ENCODE data around the gene DPP4. TPM values are rescaled to one million over a fixed set of nuclear protein-coding genes. Genes with fewer than 3 reads are reported as not detected.

The DPP4 gene
- total and polyA plus RNA-seq, 2 of the 13 experiments (the other 11 are each of a cell fraction or from before 2014, with no cell fraction given), result 39.4 to 109 TPM

DNA sequence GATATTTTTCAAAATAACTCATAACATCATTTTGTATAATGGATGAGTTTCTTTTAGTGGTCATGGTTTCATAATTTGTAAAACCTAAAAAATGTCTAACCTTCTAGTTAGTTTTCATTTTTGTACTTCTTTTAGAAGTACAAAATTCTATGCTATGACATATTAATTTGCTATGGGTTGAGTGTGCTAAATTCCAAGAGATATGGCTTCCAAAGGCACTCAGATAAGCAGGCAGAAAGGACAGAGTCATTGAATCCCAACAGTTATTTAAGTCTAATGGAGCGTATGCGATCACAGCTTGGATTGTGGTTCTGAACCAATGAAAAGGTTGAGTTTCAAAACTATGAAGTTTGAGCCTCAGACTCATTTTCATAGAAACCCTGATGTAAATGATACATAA lies 41.1 kb upstream of the DPP4 start:
- in situ Hi-C loops (cut with HindIII; ENCODE audit: extremely low pct_ligation_motif_present, low pct_unique_long_range_greater_than_20kb), result no loop called here
- WGBS (ENCODE audit: low lambda C conversion rate), result 98% methylated on average over 2 of the region's 2 CpGs
- H3K36me3 ChIP-seq (replicated peaks in 1 of 2; ENCODE audit: control insufficient read depth in 1 of 2, insufficient read depth in 2 of 2, low read length in 2 of 2), result no peaks in the 10 kb centered on the region
- H3K27ac ChIP-seq (ENCODE audit: extremely low read length, insufficient read depth, low read length), result no peak overlapping the region
- H3K9me3 ChIP-seq (ENCODE audit: low read length), result peaks cover 13% of the 10 kb centered on the region
- no peak for DNase-seq (ENCODE audit: low spot score)
- FAIRE-seq, result no peak
- no peak overlapping the region for H3K9ac ChIP-seq (ENCODE audit: insufficient read depth, low read depth, low read length)
- no peak overlapping the region for H3K4me3 ChIP-seq (replicated peaks in 1 of 3; ENCODE audit: insufficient read depth in 1 of 3, low read depth in 2 of 3, low read length in 3 of 3)
- TF ChIP-seq ZFYVE20 (CRISPR knock-in tag; IDR thresholded peaks at IDR 0.05; ENCODE audit: borderline replicate concordance, low read depth) (no peak), GPN1 (CRISPR knock-in tag; IDR thresholded peaks at IDR 0.05; ENCODE audit: borderline replicate concordance) (no peak), SOX6 (IDR thresholded peaks at IDR 0.05) (no peak), SOX6 (CRISPR knock-in tag; IDR thresholded peaks at IDR 0.05) (no peak), SRSF1 (optimal IDR thresholded peaks at IDR 0.05; ENCODE audit: low read depth, low read length) (no peak), HOXA3 (CRISPR knock-in tag; IDR thresholded peaks at IDR 0.05) (no peak), KLF11 (CRISPR knock-in tag; IDR thresholded peaks at IDR 0.05) (no peak), KDM5B (CRISPR knock-in tag; IDR thresholded peaks at IDR 0.05; ENCODE audit: borderline replicate concordance) (no peak)
- TF ChIP-seq, protein P1, sequence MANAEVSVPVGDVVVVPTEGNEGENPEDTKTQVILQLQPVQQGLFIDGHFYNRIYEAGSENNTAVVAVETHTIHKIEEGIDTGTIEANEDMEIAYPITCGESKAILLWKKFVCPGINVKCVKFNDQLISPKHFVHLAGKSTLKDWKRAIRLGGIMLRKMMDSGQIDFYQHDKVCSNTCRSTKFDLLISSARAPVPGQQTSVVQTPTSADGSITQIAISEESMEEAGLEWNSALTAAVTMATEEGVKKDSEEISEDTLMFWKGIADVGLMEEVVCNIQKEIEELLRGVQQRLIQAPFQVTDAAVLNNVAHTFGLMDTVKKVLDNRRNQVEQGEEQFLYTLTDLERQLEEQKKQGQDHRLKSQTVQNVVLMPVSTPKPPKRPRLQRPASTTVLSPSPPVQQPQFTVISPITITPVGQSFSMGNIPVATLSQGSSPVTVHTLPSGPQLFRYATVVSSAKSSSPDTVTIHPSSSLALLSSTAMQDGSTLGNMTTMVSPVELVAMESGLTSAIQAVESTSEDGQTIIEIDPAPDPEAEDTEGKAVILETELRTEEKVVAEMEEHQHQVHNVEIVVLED (CRISPR knock-in tag; IDR thresholded peaks at IDR 0.05; ENCODE audit: borderline replicate concordance), result no peak
- TF ChIP-seq, protein P2, sequence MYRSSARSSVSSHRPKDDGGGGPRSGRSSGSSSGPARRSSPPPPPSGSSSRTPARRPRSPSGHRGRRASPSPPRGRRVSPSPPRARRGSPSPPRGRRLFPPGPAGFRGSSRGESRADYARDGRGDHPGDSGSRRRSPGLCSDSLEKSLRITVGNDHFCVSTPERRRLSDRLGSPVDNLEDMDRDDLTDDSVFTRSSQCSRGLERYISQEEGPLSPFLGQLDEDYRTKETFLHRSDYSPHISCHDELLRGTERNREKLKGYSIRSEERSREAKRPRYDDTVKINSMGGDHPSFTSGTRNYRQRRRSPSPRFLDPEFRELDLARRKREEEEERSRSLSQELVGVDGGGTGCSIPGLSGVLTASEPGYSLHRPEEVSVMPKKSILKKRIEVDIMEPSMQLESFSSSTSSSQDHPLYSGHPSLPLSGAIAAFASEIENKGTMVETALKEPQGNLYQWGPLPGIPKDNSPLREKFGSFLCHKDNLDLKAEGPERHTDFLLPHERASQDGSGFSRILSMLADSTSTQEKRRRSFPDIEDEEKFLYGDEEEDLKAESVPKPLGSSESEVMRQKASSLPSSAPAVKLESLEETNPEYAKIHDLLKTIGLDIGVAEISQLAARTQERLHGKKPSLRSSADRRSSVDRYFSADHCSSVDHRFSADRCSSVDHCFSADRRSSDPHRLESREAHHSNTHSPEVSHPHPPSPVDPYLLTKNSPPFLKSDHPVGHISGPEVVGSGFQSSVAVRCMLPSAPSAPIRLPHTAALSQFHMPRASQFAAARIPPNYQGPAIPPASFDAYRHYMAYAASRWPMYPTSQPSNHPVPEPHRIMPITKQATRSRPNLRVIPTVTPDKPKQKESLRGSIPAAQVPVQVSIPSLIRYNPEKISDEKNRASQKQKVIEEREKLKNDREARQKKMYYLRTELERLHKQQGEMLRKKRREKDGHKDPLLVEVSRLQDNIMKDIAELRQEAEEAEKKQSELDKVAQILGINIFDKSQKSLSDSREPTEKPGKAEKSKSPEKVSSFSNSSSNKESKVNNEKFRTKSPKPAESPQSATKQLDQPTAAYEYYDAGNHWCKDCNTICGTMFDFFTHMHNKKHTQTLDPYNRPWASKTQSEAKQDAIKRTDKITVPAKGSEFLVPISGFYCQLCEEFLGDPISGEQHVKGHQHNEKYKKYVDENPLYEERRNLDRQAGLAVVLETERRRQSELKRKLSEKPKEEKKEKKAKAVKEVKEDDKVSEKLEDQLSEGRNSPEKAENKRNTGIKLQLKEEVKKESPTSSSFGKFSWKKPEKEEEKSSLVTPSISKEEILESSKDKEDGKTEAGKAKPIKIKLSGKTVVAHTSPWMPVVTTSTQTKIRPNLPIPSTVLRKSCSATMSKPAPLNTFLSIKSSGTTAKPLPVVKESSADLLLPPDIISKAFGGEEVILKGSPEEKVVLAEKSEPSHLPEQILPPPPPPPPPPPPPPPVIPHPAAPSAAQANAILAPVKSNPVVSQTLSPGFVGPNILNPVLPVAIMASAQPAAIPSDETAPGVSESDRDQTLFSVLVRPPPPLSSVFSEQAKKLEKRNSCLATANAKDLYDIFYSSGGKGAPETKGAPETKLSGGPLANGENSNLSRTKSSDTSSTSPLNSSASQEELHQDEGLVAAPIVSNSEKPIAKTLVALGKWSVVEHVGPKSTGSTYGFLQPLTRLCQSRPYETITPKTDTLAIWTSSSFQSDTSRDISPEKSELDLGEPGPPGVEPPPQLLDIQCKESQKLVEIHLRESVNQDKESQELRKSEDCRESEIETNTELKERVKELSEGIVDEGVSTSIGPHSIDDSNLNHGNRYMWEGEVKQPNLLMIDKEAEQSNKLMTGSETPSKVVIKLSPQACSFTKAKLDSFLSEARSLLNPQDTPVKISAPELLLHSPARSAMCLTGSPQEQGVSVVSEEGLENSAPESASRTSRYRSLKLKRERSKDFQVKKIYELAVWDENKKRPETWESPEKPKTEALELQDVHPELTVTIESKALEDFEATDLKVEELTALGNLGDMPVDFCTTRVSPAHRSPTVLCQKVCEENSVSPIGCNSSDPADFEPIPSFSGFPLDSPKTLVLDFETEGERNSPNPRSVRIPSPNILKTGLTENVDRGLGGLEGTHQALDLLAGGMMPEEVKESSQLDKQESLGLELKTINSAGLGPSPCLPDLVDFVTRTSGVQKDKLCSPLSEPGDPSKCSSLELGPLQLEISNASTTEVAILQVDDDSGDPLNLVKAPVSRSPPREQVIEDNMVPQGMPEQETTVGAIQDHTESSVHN (CRISPR knock-in tag; IDR thresholded peaks at IDR 0.05), result no peak
- TF ChIP-seq, protein P3, sequence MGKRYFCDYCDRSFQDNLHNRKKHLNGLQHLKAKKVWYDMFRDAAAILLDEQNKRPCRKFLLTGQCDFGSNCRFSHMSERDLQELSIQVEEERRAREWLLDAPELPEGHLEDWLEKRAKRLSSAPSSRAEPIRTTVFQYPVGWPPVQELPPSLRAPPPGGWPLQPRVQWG (CRISPR knock-in tag; IDR thresholded peaks at IDR 0.05; ENCODE audit: borderline replicate concordance, low read depth), result no peak
- TF ChIP-seq, protein P4, sequence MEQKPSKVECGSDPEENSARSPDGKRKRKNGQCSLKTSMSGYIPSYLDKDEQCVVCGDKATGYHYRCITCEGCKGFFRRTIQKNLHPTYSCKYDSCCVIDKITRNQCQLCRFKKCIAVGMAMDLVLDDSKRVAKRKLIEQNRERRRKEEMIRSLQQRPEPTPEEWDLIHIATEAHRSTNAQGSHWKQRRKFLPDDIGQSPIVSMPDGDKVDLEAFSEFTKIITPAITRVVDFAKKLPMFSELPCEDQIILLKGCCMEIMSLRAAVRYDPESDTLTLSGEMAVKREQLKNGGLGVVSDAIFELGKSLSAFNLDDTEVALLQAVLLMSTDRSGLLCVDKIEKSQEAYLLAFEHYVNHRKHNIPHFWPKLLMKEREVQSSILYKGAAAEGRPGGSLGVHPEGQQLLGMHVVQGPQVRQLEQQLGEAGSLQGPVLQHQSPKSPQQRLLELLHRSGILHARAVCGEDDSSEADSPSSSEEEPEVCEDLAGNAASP (CRISPR knock-in tag; IDR thresholded peaks at IDR 0.05; ENCODE audit: borderline replicate concordance), result no peak
- TF ChIP-seq, protein P5, sequence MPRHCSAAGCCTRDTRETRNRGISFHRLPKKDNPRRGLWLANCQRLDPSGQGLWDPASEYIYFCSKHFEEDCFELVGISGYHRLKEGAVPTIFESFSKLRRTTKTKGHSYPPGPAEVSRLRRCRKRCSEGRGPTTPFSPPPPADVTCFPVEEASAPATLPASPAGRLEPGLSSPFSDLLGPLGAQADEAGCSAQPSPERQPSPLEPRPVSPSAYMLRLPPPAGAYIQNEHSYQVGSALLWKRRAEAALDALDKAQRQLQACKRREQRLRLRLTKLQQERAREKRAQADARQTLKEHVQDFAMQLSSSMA (CRISPR knock-in tag; IDR thresholded peaks at IDR 0.05), result no peak
- no peak for ATAC-seq
- no peak overlapping the region for H2AFZ ChIP-seq (ENCODE audit: low read length)
- no peak overlapping the region for H3K4me2 ChIP-seq (ENCODE audit: low read depth, low read length)
- no peaks in the 10 kb centered on the region for H3K27me3 ChIP-seq (ENCODE audit: control insufficient read depth in 1 of 2, insufficient read depth in 2 of 2, low read length in 2 of 2)
- H3K4me1 ChIP-seq (ENCODE audit: insufficient read depth, low read length), result peaks cover 64% of the 10 kb centered on the region
- intact Hi-C loops (cut with micrococcal nuclease; ENCODE audit: unreplicated experiment), result no loop called here
- no TSS peak for BruUV-seq (replicated peaks)
- no peaks in the 10 kb centered on the region for H4K20me1 ChIP-seq (ENCODE audit: insufficient read depth, low read length)
- no peaks in the 10 kb centered on the region for H3K79me2 ChIP-seq (ENCODE audit: insufficient read depth, low read length)
- ChIA-PET POLR2A (no interaction called here), CTCF (ENCODE audit: low intra/inter-chr PET ratio, low total read pairs) (no interaction called here)
